Measurements from ENCODE around the gene BRD1. TPM values are rescaled to one million over a fixed set of nuclear protein-coding genes. Genes with fewer than 3 reads are reported as not detected.

BRD1 gene
- total and polyA plus RNA-seq, 4 donors = 16.6 to 51.5 (median 28.1) TPM

- Histone ChIP-seq H3K9ac (ENCODE audit: insufficient read depth in 1 of 2, low read length in 2 of 2) (no peak overlapping the region), H3K9me3 (ENCODE audit: control insufficient read depth in 4 of 4, insufficient read depth in 3 of 4, low read length in 3 of 4) (peaks cover 0 to 6% (median 0%) of the 10 kb centered on the region in 4 donors), H3K36me3 (ENCODE audit: control insufficient read depth in 4 of 4, insufficient read depth in 4 of 4, low read length in 4 of 4) (no peaks in the 10 kb centered on the region), H3K27me3 (ENCODE audit: control insufficient read depth in 3 of 3, insufficient read depth in 3 of 3, low read length in 2 of 3) (peaks cover 0 to 3% (median 0%) of the 10 kb centered on the region in 3 donors), H3K27ac (ENCODE audit: low read depth in 1 of 2, low read length in 1 of 2) (no peak overlapping the region), H3K4me1 (ENCODE audit: control insufficient read depth in 5 of 5, insufficient read depth in 5 of 5, low read length in 5 of 5) (no peaks in the 10 kb centered on the region), H3K4me3 (no peak overlapping the region)
- ATAC-seq (ENCODE audit: insufficient read depth, low FRiP score) (no peak), DNase-seq (no peak)
- WGBS, 2 donors = 76 to 85% methylated on average over 7 of the region's 7 CpGs
- TF ChIP-seq CTCF (IDR thresholded peaks at IDR 0.05; ENCODE audit: control extremely low read depth, extremely low read depth) = no peak
Observed at GRCh38 chr22:49733631-49734030, 94.0 kb downstream of the BRD1 start.

- no peak for TF ChIP-seq CTCF (IDR thresholded peaks at IDR 0.05; ENCODE audit: control extremely low read depth, extremely low read depth)
- Histone ChIP-seq H3K27ac (ENCODE audit: low read depth in 1 of 2, low read length in 1 of 2) (no peak overlapping the region), H3K4me3 (no peak overlapping the region), H3K9ac (ENCODE audit: insufficient read depth in 1 of 2, low read length in 2 of 2) (no peak overlapping the region), H3K36me3 (ENCODE audit: control insufficient read depth in 4 of 4, insufficient read depth in 4 of 4, low read length in 4 of 4) (no peaks in the 10 kb centered on the region), H3K27me3 (ENCODE audit: control insufficient read depth in 3 of 3, insufficient read depth in 3 of 3, low read length in 2 of 3) (peaks cover 3 to 24% (median 4%) of the 10 kb centered on the region in 3 donors), H3K9me3 (ENCODE audit: control insufficient read depth in 4 of 4, insufficient read depth in 3 of 4, low read length in 3 of 4) (peaks cover 0 to 9% (median 0%) of the 10 kb centered on the region in 4 donors), H3K4me1 (ENCODE audit: control insufficient read depth in 5 of 5, insufficient read depth in 5 of 5, low read length in 5 of 5) (no peaks in the 10 kb centered on the region)
- ATAC-seq (ENCODE audit: insufficient read depth, low FRiP score) (no peak), DNase-seq (no peak)
- 89 to 95% methylated on average over 9 of the region's 9 CpGs for WGBS, 2 donors
Observed at GRCh38 chr22:49730656-49731055, 97.0 kb downstream of the BRD1 start.

GRCh38 chr22:49728570-49729271, 99.0 kb downstream of the BRD1 start:
- H3K27me3 ChIP-seq (ENCODE audit: control insufficient read depth in 3 of 3, insufficient read depth in 3 of 3, low read length in 2 of 3) = peaks cover 3 to 32% (median 7%) of the 10 kb centered on the region in 3 donors
- WGBS, 2 donors = 72 to 74% methylated on average over 31 of the region's 31 CpGs
- DNase-seq (no peak), ATAC-seq (ENCODE audit: insufficient read depth, low FRiP score) (no peak)
- no peak overlapping the region for H3K9ac ChIP-seq (ENCODE audit: insufficient read depth in 1 of 2, low read length in 2 of 2)
- peaks cover 0 to 9% (median 0%) of the 10 kb centered on the region in 4 donors for H3K9me3 ChIP-seq (ENCODE audit: control insufficient read depth in 4 of 4, insufficient read depth in 3 of 4, low read length in 3 of 4)
- peaks cover 0 to 5% (median 0%) of the 10 kb centered on the region in 5 donors for H3K4me1 ChIP-seq (ENCODE audit: control insufficient read depth in 5 of 5, insufficient read depth in 5 of 5, low read length in 5 of 5)
- no peak for TF ChIP-seq CTCF (IDR thresholded peaks at IDR 0.05; ENCODE audit: control extremely low read depth, extremely low read depth)
- no peak overlapping the region for H3K4me3 ChIP-seq
- no peaks in the 10 kb centered on the region for H3K36me3 ChIP-seq (ENCODE audit: control insufficient read depth in 4 of 4, insufficient read depth in 4 of 4, low read length in 4 of 4)
- H3K27ac ChIP-seq (ENCODE audit: low read depth in 1 of 2, low read length in 1 of 2) = no peak overlapping the region

Measured in lung (tissue), 12 donors.